Body of pancreas (tissue), 4 donors: ENCODE results near the gene HSF4.

Experiments used
- CTCF ChIP-seq, 7 experiments: fragments of 450-650 bp in 4 of 7; fragments of 200-600 bp in 3 of 7; sonication (generic) in 3 of 7; IDR thresholded peaks; one replicate each; pipeline ENCODE4 v1.5.1; 2016 to 2019; ENCODE audit warnings: antibody characterized with exemption in 7 of 7
- POLR2A ChIP-seq, 3 donors: fragments of 450-650 bp; IDR thresholded peaks; one replicate each; pipeline ENCODE4 v1.6.1; 2016; ENCODE audit warnings: antibody characterized with exemption in 3 of 3, mild to moderate bottlenecking in 2 of 3

- no peak for TF ChIP-seq CTCF (IDR thresholded peaks at IDR 0.05)
- TF ChIP-seq POLR2A (IDR thresholded peaks at IDR 0.05) = no peak
These were observed 25.5 kb downstream of the HSF4 start, which contains the start of gene EXOC3L1 for GRCh38 chr16:67190041-67190440.
